HPDE6-E6E7 (cell line): ENCODE results near the gene DNAJB13.
"Not testable (repeated sequence)": the region's sequence is repeated elsewhere in the genome, so short reads cannot be mapped to it uniquely, and the experiment has no call there.

ENCODE experiments used
- DNase-seq: peaks from one replicate; pipeline ENCODE4 v3.0.0; 2011; ENCODE audit warnings: missing footprints; ENCODE audit errors: extremely low spot score

The DNAJB13 gene

DNA sequence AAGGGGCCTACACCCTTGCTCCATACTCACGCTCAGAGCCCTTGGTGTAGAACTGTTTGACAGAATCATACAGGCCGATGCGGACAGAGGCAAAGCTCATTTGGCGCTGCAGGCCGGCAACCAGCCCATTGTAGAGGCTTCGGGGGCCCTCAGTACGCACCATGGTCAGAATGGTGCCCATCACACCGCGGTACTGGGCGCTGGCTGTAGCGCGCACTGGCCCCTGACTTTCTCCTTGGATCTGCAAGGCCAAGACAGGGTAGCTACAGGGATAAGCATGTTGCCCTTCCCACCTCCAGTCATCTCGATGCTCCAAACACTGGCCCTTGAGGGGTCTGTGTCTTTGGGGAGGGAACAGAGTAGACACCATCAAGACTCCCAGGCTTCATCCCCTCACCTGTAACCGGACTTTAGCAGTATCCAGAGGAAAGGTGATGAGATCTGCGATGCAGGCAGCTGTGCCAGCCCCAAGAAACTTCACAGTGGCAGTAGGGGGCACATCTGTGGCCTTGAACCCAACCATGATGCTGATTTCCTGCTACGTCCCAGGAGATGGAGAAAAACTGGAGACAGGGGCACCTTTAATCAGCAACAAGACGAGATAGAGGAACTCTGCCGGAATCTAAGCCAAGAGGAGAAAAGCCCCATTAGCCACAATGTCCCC lies 27.2 kb downstream of the DNAJB13 start:
- DNase-seq, result no peak

DNA sequence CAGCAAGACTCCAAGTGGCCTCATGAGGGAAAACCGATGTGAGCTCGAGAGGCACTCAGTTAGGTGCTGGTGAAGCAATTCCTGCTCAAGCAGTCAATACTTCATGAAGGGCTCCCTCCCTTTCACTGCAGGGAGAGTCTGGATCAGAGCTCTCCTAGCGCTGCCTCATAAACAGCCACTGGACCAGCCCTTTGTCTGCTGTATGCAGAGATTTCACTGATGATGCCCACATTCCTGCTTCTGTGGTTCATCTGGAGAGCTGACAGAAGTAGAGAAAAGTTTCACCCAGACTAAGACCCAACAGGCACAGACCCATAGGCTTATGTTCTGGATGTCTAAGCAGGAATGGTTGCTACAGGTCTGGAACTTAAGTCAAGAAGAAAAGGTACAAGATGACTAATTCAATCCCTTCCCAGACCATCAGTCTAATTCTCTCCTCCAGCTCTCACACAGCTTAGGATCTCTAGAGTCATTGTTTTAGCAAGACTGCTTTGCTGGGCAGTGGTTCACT lies 27.8 kb downstream of the DNAJB13 start:
- no peak for DNase-seq

DNA sequence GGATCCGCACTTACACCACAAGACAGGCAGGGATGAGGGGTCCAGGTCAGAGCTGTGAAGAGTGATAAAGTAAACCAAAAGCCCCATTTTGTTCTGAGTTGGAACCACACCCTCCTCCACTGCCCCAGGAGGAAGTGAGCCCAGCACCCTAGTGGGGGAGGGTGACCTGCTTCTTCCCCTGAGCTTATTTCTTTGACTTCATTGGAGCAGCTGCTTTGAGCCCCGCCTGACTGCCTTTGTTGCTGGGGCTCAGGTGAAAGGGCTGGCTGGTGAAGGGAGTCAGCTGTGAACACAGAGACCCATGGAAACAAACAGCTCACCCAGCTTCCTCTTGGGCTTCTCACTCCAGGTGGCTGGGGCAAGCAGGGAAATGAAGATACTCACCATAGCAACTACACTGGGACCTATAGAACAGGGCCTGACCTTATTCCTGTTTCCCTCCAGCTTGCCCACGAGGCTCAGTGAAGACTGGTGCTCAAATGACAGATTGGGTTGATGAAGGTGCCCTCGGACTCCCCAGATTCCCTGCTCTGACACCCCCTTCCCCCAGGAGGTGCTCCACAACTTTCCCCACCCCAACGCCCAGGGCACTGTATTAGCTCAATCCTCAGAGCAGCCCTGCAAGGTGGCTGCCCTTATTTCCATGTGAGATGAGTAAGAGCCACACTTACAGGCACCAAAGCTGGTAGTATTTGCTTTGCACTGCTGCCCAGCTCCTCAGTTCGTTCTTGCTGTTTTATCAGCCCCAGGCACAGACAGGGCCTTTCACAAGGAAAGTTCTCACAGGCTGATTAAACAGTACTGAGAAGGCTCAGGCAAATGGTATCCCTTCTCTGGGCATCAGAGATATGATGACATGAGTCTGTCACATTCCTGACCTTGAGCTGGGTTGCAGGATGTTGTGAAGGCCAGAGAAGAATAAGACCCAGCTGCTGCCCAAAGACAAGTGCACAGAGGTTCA lies 29.5 kb downstream of the DNAJB13 start:
- DNase-seq, result no peak

DNA sequence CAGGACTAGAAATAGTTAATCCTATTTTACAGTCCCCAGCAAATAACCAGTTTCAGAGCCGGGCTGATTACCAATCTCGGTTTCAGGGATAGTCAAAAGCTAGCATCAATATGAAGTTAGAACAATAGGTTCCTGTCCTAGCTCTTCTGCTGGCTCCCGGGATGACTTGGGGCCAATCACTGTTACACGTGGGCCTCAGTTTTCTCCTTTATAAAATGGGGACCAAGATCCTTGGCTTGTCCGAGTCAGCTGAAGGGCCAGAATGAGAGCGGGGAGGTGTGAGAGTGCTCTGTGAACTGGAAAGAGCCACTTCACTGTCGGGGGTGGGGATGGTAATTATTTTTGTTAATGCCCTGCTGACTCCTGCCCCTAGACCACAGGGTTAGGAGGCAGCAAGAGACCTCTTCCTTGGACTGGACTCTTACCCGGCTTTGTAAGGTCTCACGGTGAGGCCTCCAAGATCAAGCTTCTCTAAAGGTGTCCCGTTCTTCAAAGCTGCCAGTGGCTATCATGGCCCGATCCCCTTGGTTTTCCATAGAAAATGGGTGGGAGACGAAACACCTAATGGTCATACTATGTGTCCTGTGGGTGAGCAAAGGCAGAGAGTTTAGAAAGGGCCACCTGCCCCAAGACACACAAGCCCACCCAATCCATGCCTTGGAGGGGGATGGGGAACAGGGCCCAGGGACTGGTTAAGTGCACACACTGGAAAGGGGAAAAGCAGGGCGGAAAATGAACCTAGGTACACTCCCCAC lies 30.4 kb downstream of the DNAJB13 start:
- no peak for DNase-seq

DNA sequence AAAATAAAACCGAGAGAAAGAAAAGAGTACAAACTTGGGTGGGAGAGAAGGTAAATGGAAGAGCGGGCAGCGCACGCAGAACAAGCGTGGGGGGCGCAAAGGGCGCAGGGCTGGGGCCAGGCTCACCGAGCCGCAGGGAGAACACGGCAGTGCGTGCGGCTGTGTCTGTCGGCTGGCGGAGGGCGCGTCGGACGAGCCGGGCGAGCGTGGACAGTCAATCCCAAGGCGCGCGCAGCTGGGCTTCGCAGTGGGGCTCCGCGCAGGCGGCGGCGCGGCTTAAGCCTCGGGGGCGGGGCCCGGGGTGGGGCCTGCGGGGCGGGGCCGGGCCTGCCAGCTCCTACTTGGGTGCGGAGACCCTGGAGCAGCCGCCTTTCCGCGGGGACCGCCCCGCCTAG lies 31.8 kb downstream of the DNAJB13 start, which contains the start of gene UCP2:
Gene UCP2, minus strand, starts transcription at position 249 of the 395 bp plus-strand sequence. CDS start 4,465 bp downstream, outside the sequence.
- peak; percentile 69 for DNase-seq

DNA sequence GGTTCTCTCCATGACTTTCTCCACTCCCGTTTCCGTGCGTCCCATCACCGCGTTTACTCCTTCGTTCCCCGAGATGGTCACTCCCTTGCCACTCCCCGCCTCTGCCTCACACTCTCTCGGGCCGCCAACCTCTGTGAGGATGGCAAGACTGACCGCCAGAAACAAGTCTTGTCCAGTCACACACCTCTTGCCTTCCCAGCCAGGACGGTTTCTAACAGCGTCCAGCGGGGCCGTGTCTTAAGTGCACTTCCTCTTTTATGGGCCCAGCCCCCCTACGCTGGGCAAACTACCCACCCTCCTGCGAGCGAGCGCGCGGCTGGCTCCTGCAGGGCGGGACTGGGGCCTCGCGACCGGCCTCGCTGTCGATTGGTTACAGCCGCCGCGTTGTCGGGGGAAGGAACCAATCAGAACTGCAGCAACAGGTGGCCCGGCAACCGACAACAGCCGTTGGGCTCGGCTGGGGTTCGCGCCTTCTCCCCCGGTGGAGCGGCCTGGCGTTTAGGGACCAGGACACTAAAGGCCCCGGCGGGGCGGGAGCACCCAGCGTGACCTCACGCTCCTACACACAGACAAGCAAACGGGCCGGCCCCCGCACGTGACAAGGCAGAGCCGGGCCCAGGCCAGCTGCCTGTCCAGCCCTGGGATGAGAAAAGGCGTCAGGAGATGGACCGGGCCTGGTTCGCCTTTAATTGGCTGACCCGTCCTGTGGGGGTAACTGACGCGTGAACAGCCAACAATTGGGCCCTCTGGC lies 32.3 kb downstream of the DNAJB13 start:
- DNase-seq, result peak; percentile 98

DNA sequence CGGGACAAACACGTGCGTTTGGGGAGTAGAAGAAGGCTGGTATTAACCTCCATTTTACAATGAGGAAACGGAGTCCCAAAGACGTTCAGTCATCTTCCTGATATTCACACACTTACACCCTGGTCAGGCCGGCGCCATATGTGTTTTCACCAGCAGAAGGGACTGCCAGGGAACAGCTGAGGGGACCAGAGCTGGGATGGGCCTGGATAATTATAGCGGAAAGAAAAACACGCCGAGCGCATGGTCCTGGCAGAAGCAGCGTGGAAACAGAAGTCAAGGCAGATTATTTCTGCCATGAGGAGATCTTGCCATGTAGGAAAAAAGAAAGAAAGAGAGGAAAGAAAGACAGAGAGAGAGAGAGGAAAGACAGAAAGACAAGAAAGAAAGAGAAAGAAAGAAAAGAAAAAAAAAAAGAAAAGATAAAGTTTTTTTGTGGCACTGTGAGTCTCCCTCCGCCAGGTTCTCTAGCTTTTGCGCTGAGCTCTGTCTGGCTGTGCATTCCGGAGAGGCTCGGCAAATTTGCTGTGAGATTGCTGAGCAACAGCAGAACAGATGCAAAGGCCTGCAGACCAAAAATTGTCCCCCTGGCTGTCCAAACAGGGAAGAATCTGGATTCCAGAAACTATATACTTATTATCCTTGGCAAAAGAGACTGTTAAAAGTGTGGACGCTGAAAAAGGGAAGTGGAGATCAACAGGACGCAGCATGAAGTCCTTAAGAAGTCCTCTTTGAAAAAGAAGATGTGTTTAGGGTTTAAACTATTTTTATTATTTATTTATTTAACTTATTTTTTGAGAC lies 33.1 kb downstream of the DNAJB13 start:
- DNase-seq, result no peak

DNA sequence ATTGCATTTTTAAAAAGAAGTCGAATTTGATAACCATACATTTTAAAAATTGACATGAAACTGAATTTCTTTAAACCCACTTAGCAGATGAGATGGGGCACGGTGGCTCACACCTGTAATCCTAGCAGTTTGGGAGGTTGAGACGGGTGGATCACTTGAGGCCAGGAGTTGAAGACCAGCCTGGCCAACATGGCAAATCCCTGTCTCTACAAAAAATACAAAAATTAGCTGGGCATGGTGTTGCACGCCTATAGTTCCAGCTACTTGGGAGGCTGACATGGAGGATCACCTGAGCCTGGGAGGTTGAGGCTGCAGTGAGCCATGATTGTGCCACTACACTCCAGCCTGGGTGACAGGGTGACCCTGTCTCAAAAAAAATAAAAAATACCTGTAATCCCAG lies 34.8 kb downstream of the DNAJB13 start:
- DNase-seq, result not testable (repeated sequence)

DNA sequence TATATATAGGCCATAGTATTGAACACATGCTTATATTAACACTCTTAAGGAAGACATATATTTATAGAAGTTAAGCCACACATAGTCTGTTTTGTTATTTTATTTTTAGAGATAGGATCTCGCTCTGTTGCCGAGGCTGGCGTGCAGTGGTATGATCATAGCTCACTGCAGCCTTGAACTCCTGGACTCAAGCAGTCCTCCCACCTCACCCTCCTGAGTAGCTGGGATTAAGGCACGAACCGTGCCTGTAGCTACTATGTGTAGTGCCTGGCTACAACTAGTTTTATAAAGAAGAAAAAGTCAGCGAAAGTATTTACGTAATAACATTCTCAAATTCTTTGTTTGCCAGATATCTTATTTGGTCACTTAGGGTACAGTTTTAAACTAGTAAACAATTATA lies 37.4 kb downstream of the DNAJB13 start:
- DNase-seq, result no peak

DNA sequence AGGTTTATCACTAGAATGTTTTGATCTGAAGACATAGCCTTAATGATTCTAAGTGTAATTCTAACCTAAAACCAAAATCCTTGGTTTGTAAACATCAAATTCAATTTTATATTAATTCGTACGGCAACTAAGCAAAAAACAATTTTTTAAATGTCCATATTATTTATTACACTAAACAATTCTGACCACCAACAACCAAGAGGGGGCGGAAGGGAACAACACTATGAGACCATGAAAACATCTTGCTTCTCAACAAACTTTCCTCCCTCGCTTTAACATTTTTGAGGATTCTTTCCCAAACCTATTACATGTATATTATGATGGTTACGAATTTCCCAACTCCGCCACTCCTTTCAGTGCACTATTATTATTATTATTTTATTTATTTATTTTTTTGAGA lies 38.3 kb downstream of the DNAJB13 start:
- DNase-seq, result no peak

DNA sequence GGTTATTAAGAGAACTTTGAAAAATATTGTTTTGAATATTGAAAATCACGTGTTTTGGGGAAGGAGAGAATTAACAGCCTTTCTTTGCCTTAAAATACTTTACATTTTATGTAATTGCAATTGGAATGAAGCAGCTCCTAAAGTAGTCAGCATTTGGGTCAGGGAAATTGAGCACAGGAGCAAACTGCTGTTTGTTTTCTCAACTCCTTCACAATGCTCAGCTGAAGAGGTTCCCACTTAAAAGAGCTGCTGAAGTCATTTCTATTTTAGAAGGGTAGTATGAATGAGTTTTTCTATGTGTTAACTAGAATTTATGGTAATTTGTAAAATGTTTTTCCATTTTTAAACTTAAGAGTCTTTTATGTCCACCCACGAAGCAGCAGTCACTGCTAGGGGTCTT lies 39.9 kb downstream of the DNAJB13 start:
- DNase-seq, result no peak

DNA sequence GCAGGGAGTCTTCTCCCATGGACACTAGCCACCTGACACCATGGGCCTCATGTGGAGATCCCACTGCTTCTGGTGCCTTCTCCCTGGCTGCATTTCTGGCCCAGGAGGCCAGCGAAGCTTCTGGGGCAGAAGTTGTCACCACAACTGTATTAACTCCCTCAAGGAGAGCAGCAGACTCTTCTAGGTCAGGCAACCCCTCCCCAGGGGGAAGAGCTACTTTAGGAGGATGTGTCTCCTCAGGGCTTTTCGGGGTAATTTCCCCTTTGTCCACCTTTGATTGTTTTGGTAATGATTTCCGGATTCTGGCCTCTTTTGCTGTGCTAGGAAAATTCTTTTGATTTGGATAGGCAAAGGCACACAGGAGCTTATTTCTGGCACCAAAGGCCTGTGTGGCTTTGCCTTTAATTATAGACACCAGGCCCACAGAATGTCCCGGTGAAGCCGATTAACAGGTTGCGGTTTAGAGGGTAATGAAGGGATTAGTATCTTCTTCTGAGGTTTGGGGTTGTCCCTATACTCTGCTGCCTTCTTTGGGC lies 40.7 kb downstream of the DNAJB13 start:
- DNase-seq, result no peak

DNA sequence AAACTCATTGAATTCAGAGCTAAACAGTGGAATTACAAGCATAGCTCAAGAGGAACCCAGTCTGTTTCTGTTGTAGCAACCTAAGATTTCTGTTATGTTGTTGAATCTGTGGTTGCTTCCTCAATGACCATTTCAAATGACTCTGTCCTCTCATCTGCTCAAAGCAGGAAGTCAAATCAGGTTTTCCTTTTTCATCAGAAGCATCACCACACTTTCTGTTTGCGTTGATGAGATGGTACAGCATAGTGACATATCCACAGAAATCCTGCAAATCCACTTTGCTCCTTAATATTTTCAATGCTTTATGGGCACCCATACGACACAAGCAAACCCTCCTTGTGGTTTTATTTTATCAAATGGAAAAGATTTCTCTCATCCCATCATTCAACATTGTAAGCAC lies 44.4 kb downstream of the DNAJB13 start:
- no peak for DNase-seq

DNA sequence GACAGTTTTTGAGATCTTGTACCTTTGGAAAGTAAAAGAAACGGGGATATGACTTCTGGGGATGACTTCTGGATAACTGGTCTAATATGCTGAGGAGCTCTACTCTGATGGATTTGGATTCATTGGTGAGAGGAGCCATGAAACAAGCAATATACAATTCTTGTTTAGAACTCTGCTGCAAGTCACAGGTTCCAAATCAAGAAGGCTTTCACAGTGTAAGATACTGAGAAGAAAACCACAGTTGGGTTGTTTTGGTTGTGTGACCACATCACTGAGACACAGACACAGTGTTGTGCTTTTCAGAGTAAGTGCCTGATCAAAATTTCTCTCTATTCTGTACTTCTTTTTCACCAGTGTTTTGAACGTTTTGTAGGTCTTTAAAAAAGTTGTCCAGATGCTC lies 44.9 kb downstream of the DNAJB13 start:
- no peak for DNase-seq

DNA sequence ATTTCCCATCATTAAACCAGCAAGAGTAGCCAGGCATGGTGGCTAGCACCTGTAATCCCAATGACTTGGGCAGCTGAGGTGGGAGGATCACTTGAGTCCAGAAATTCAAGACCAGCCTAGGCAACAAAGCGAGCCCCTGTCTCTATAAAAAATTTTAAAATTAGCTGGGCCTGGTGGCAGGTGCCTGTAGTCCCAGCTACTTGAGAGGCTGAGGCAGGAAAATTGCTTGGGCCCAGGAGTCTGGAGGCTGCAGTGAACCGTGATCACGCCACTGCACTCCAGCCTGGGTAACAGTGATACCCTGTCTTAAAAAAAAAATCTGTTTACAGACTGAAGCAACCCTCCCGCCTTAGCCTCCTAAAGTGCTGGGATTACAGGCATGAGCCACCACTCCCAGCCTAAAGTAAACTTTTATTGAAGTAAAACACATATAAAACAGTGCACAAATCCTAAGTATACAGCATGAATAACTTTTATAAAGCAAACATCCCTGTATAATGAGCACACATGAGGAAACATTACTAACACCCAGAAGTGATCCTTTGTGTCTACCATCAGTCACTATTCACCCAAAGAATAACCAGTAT lies 45.4 kb downstream of the DNAJB13 start:
- DNase-seq, result no peak

DNA sequence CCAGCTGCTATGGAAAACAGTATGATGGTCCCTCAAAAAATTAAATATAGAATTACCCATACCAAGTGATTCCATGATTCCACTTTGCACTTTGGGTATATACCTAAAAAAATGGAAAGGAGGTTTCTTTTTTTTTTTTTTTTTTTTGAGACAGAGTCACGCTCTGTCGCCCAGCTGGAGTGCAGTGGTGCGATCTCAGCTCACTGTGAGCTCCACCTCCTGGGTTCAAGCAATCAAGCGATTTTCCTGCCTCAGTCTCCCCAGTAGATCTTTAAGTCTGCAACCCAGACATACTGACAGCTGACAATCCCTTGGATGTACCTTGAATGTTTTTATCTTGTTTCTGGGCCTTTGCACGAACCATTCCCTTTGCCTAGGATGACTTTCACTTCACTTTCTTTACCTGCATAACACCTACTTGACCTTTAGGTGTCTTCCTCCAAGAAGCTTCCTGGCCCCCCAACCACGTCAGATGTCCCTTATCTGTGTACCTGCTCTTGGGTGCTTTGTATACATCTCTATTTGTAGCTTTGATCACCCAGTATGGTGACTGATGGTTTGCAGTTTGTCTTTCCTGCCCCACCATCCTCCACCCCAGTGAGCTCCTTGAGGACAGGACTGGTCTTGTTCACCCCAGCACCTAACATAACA lies 46.4 kb downstream of the DNAJB13 start:
- no peak for DNase-seq

DNA sequence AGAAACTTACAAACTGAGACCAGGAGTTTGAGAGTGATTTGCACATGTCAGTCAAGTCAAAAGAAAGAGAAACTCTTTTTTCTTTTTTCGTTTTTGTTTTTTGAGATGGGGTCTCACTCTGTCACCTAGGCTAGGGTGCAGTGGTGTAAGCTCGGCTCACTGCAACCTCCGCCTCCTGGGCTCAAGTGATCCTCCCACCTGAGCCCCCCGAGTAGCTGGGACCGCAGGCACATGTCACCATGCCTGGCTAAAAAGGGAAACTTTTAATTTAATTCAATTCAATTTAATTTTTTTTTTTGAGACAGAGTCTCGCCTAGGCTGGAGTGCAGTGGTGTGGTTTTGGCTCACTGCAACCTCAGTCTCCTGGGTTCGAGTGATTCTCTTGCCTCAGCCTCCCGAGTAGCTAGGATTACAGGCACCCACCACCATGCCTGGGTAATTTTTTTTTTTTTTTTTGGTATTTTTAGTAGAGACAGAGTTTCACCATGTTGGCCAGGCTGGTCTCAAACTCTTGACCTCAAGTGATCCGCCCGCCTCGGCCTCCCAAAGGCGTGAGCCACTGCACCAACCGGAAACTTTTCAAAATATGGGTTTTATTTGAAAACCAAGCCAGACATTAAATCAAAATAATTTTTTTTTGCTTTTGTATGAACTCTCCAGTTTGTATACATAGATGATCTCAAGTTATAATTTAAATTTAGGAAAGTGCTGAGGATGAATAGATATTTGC lies 48.2 kb downstream of the DNAJB13 start:
- DNase-seq, result no peak

DNA sequence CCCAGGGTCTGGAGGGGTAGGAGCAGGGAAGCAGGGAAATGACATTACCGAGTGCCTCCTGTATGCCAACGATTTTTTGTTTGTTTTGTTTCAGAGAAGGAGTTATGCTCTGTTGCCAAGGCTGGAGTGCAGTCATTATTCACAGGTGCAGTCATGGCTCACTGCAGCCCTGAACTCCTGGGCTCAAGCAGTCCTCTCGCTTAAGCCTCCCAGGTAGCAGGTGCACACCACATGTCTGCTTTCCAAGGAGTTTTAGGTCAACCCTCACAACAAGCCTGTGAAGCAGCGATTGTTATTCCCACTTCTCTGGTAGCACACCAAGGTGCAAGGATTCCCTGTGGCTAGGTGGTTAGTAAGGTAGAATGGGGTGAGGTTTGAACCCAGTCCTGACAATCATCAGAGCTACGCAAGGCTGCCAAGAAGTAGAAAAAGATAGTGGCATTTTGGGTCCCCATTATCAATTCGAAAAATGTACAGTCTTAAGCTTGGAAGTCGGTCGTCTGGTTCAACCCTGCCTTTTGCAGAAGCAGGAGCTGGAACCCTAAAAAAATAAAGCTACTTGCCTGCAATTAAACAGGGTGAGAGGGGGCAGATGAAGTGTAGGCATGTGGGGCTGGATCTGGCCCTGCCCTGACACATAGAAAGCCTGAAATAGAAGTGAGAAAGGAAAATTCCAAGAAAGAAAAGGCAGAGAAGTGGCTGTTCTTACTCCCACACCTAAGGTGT lies 48.9 kb downstream of the DNAJB13 start:
- DNase-seq, result no peak
